Transverse colon (tissue), 4 donors: ENCODE results near the gene LIPA. TPM values are rescaled to one million over a fixed set of nuclear protein-coding genes. Genes with fewer than 3 reads are reported as not detected.
A peak's percentile ranks its signal among the peaks of the same experiment; 100 is the strongest.

ENCODE experiments used
- DNase-seq: peaks from one replicate; pipeline ENCODE4 v3.0.0-alpha.2; 2019
- H3K27ac ChIP-seq, 4 donors: fragments of 200-600 bp; sonication (generic); 2 replicates each; pipeline ENCODE4 v1.5.1; 2016 to 2018; ENCODE audit warnings: inconsistent platforms in 4 of 4
- H3K27me3 ChIP-seq: fragments of 200-600 bp; sonication (generic); 2 replicates; pipeline ENCODE4 v1.5.1; 2017; ENCODE audit warnings: inconsistent platforms
- H3K36me3 ChIP-seq, 4 donors: fragments of 200-600 bp; sonication (generic); 2 replicates each; pipeline ENCODE4 v1.5.1; 2017 to 2019; ENCODE audit warnings: inconsistent platforms in 4 of 4
- H3K4me1 ChIP-seq, 4 donors: fragments of 200-600 bp; sonication (generic); 2 replicates each; pipeline ENCODE4 v1.5.1; 2017 to 2020; ENCODE audit warnings: inconsistent platforms in 4 of 4
- H3K4me3 ChIP-seq, 4 donors: fragments of 200-600 bp; sonication (generic); 1 replicate in 1 of 4; 2 replicates in 3 of 4; pipeline versions ENCODE4 v1.5.1 to v1.6.1; 2017 to 2019; ENCODE audit warnings: inconsistent platforms in 4 of 4
- H3K9me3 ChIP-seq, 2 donors: fragments of 200-600 bp; sonication (generic); 2 replicates each; pipeline ENCODE4 v1.5.1; 2017 to 2019; ENCODE audit warnings: inconsistent platforms in 2 of 2
- CTCF ChIP-seq, 5 experiments: fragments of 200-600 bp in 3 of 5; fragments of 450-650 bp in 2 of 5; sonication (generic) in 3 of 5; IDR thresholded peaks; 1 replicate in 2 of 5; 2 replicates in 3 of 5; pipeline ENCODE4 v1.5.1; 2016 to 2017; ENCODE audit warnings: antibody characterized with exemption in 5 of 5, inconsistent platforms in 3 of 5, mild to moderate bottlenecking in 2 of 5, moderate library complexity in 1 of 5
- EP300 ChIP-seq: sonication (generic); formaldehyde crosslinking; IDR thresholded peaks from one replicate; pipeline ENCODE4 v1.6.1; 2017; ENCODE audit warnings: antibody characterized with exemption, low read depth
- POLR2A ChIP-seq: fragments of 450-650 bp; IDR thresholded peaks from one replicate; pipeline ENCODE4 v1.6.1; 2016; ENCODE audit warnings: antibody characterized with exemption, mild to moderate bottlenecking, moderate library complexity
- POLR2AphosphoS5 ChIP-seq, 3 donors: sonication (generic); formaldehyde crosslinking; IDR thresholded peaks; one replicate each; pipeline ENCODE4 v1.6.1; 2016; ENCODE audit warnings: antibody characterized with exemption in 3 of 3
- WGBS, 2 donors: methylation state at CpG; one replicate each; pipeline ENCODE4 v1.1.5; 2018; ENCODE audit warnings: low coverage in 1 of 2; 5-methylcytosine and 5-hydroxymethylcytosine counted together
- in situ Hi-C, 4 donors: fragments of 200-750 bp; cut with MboI; loops; one replicate each; pipeline versions ENCODE4 v1.15.0 to v1.15.1; 2017; ENCODE audit warnings: low sequenced_read_pairs in 3 of 4, low pct_ligation_motif_present in 1 of 4, low pct_unique_long_range_greater_than_20kb in 1 of 4
- intact Hi-C: fragments of 100-400 bp; cut with DNase I; formaldehyde crosslinking; loops from one replicate; pipeline ENCODE4 v1.15.1; 2023; ENCODE audit warnings: low total_unique reads
- total RNA-seq, 4 donors: library from RNA; depleted of rRNA; stranded (reverse); fragments of >200 nt; gene quantifications; one replicate each; pipeline ENCODE4 v1.1.0, GENCODE V29; 2016

Gene LIPA
- total RNA-seq, 4 donors from 2014 or later = 3.6 to 23.8 (median 12.1) TPM

- Histone ChIP-seq H3K9me3 (no peaks in the 10 kb centered on the region), H3K4me3 (no peak overlapping the region), H3K27ac (peak overlapping the region in 2 of 4 donors; percentile 48 to 78), H3K36me3 (no peaks in the 10 kb centered on the region), H3K4me1 (peaks cover 17 to 34% (median 20%) of the 10 kb centered on the region in 4 donors), H3K27me3 (no peaks in the 10 kb centered on the region)
- in situ Hi-C loops (no loop called here), intact Hi-C loops (no loop called here)
- WGBS, 2 donors = 68% methylated on average over 1 of the region's 1 CpG; no CpG with 5 or more reads in 1 of the 2 donors
- TF ChIP-seq POLR2AphosphoS5 (IDR thresholded peaks at IDR 0.05) (no peak), CTCF (IDR thresholded peaks at IDR 0.05) (no peak), POLR2A (no peak), EP300 (no peak)
- DNase-seq = no peak
Measured at GRCh38 chr10:89279421-89279869, 27.9 kb upstream of the LIPA start.

GRCh38 chr10:89278900-89279392 is 27.4 kb upstream of the LIPA start:
- no peak overlapping the region for H3K4me3 ChIP-seq
- H3K27me3 ChIP-seq = no peaks in the 10 kb centered on the region
- H3K36me3 ChIP-seq = no peaks in the 10 kb centered on the region
- peaks cover 13 to 31% (median 18%) of the 10 kb centered on the region in 4 donors for H3K4me1 ChIP-seq
- H3K27ac ChIP-seq = peak overlapping the region in 3 of 4 donors; percentile 48 to 78 (median 69)
- no peak for DNase-seq
- in situ Hi-C loops (no loop called here), intact Hi-C loops (no loop called here)
- no peaks in the 10 kb centered on the region for H3K9me3 ChIP-seq
- TF ChIP-seq EP300 (no peak), POLR2AphosphoS5 (IDR thresholded peaks at IDR 0.05) (no peak), CTCF (IDR thresholded peaks at IDR 0.05) (no peak), POLR2A (no peak)

GRCh38 chr10:89278034-89278535 is 26.5 kb upstream of the LIPA start:
- in situ Hi-C loops = no loop called here
- H3K36me3 ChIP-seq = no peaks in the 10 kb centered on the region
- peaks cover 9 to 24% (median 13%) of the 10 kb centered on the region in 4 donors for H3K4me1 ChIP-seq
- intact Hi-C loops = no loop called here
- no peaks in the 10 kb centered on the region for H3K27me3 ChIP-seq
- WGBS, 2 donors = 62% methylated on average over 1 of the region's 1 CpG; no CpG with 5 or more reads in 1 of the 2 donors
- TF ChIP-seq POLR2AphosphoS5 (IDR thresholded peaks at IDR 0.05) (peak; percentile 54 to 59 (median 54)), POLR2A (no peak)
- no peak overlapping the region for H3K4me3 ChIP-seq
- H3K9me3 ChIP-seq = no peaks in the 10 kb centered on the region
- peak overlapping the region; percentile 68 to 78 (median 74) for H3K27ac ChIP-seq
- no peak for DNase-seq

GRCh38 chr10:89275383-89275782 is 23.8 kb upstream of the LIPA start:
- intact Hi-C loops = no loop called here
- H3K27me3 ChIP-seq = no peaks in the 10 kb centered on the region
- no peaks in the 10 kb centered on the region for H3K36me3 ChIP-seq
- TF ChIP-seq POLR2A = no peak
- no peak for TF ChIP-seq CTCF (IDR thresholded peaks at IDR 0.05)
- no peak for TF ChIP-seq POLR2AphosphoS5 (IDR thresholded peaks at IDR 0.05)
- TF ChIP-seq EP300 = no peak
- no peaks in the 10 kb centered on the region for H3K9me3 ChIP-seq
- H3K4me3 ChIP-seq = no peak overlapping the region
- H3K27ac ChIP-seq = peak overlapping the region in 1 of 4 donors; percentile 27
- 75 to 78% methylated on average over 3 to 6 of the region's 6 CpGs for WGBS, 2 donors
- H3K4me1 ChIP-seq = peaks cover 7 to 23% (median 11%) of the 10 kb centered on the region in 4 donors
- in situ Hi-C loops = no loop called here
- DNase-seq = no peak
